ENCODE results near the gene MMD2. TPM values are rescaled to one million over a fixed set of nuclear protein-coding genes. Genes with fewer than 3 reads are reported as not detected.
"Not testable (repeated sequence)": the region's sequence is repeated elsewhere in the genome, so short reads cannot be mapped to it uniquely, and the experiment has no call there.

Gene MMD2
- total and polyA plus RNA-seq, 2 experiments from 2014 or later, result not detected

DNA sequence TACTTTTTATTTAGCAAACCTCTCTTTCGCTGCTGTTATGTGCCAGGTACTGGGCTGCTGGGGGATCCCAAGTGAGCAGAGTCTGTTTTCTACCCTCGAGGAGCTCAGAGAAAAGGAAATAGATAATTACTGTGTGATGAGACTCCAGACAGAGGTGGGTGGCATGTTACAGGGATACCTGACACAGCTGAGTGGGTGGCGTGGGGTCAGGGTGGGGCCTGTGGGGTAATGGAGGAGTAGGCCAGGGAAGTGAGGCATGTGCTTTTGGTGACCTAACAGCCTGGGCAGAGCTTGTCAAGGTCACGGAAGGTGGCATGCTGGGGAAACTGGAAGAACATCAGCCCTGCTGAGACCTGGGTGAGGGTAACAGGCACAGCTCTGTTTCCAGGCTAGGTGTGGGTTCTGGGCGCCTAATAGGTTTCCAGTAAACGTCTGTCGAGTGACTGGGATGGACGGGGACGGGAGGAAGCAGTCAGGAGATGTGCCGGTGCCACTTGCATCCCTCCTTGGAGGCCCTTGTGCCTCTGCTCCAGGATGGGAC is 36.5 kb upstream of the MMD2 start:
- in situ Hi-C loops (cut with MboI), result no loop called here
- H3K27ac ChIP-seq, result no peak overlapping the region
- H3K79me2 ChIP-seq (ENCODE audit: insufficient read depth), result peaks cover 18% of the 10 kb centered on the region
- H3K9me3 ChIP-seq (ENCODE audit: low read depth), result no peaks in the 10 kb centered on the region
- 92 to 94% methylated on average over 10 of the region's 10 CpGs for WGBS, 2 experiments (ENCODE audit: low coverage in 1 of 2, low lambda C conversion rate in 2 of 2, missing lambda C conversion rate in 2 of 2)
- H4K20me1 ChIP-seq (ENCODE audit: insufficient read depth), result no peaks in the 10 kb centered on the region
- no peak for DNase-seq
- H3K9me2 ChIP-seq (ENCODE audit: insufficient read depth), result no peaks in the 10 kb centered on the region
- no peak overlapping the region for H3K4me2 ChIP-seq (ENCODE audit: unreplicated experiment)
- no peaks in the 10 kb centered on the region for H3K27me3 ChIP-seq (replicated peaks; ENCODE audit: insufficient read depth)
- no peak overlapping the region for H3K4me3 ChIP-seq
- no peak for TF ChIP-seq EZH2phosphoT487 (IDR thresholded peaks at IDR 0.05; ENCODE audit: insufficient read depth, low read depth)
- TF ChIP-seq EZH2 (IDR thresholded peaks at IDR 0.05; ENCODE audit: insufficient read depth, poor library complexity, severe bottlenecking), result no peak
- H2AFZ ChIP-seq, result no peak overlapping the region
- no peaks in the 10 kb centered on the region for H3K4me1 ChIP-seq (ENCODE audit: insufficient read depth)
- H3K36me3 ChIP-seq (ENCODE audit: low read depth), result peaks cover 14% of the 10 kb centered on the region; the same call in 1 of the 2 replicates
- no peaks in the 10 kb centered on the region for H3F3A ChIP-seq (ENCODE audit: insufficient read depth)
- no peak overlapping the region for H3K9ac ChIP-seq

DNA sequence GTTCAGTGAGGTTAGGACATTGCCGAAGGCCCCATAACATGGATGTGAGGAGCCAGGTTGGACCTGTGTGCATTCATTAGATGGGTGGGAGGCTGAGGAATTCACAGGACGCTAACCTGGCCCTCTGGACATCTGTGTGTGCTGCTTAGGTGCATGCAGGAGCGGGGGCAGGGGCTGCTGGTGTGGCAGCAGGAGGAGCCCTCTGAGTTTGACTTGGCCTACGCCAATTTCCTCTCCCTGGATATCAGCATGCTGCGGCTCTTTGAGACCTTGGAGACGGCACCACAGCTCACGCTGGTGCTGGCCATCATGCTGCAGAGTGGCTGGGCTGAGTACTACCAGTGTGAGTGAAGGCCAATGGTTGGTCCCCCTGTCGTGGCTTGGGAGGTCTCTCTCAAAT is 34.5 kb upstream of the MMD2 start:
- in situ Hi-C loops (cut with MboI), result no loop called here
- Histone ChIP-seq H3K4me2 (ENCODE audit: unreplicated experiment) (no peak overlapping the region), H3K27ac (no peak overlapping the region), H3K27me3 (replicated peaks; ENCODE audit: insufficient read depth) (no peaks in the 10 kb centered on the region), H3K4me1 (ENCODE audit: insufficient read depth) (no peaks in the 10 kb centered on the region), H2AFZ (no peak overlapping the region), H3F3A (ENCODE audit: insufficient read depth) (no peaks in the 10 kb centered on the region), H3K9me2 (ENCODE audit: insufficient read depth) (no peaks in the 10 kb centered on the region), H3K36me3 (ENCODE audit: low read depth) (peaks cover 21% of the 10 kb centered on the region; the same call in 1 of the 2 replicates), H3K4me3 (no peak overlapping the region), H3K9ac (no peak overlapping the region), H3K9me3 (ENCODE audit: low read depth) (no peaks in the 10 kb centered on the region), H3K79me2 (ENCODE audit: insufficient read depth) (peaks cover 26% of the 10 kb centered on the region), H4K20me1 (ENCODE audit: insufficient read depth) (no peaks in the 10 kb centered on the region)
- TF ChIP-seq EZH2 (IDR thresholded peaks at IDR 0.05; ENCODE audit: insufficient read depth, poor library complexity, severe bottlenecking) (no peak), EZH2phosphoT487 (IDR thresholded peaks at IDR 0.05; ENCODE audit: insufficient read depth, low read depth) (no peak)
- WGBS, 2 experiments (ENCODE audit: low coverage in 1 of 2, low lambda C conversion rate in 2 of 2, missing lambda C conversion rate in 2 of 2), result 86 to 87% methylated on average over 8 of the region's 8 CpGs
- no peak for DNase-seq

DNA sequence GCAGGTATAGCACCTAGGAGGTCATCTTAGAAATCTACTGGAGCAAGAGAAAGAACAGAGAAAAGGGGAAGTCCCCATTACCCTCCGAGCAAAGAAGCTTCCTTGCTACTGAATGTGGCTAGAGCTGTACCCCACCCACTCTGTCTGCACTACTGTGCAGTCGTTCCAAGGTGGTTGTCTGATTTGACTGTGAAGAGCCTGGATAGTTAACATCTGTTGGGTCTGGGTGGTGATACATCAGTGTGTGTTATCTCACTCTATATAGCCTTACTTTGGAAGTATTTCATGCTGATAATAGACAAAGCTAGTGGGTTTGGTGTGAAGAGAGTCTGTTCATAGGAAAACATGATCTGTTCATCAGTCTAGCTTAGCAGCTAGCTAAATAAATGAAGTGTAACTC is 23.8 kb upstream of the MMD2 start:
- WGBS, 2 experiments (ENCODE audit: low coverage in 1 of 2, low lambda C conversion rate in 2 of 2, missing lambda C conversion rate in 2 of 2), result 16 to 25% methylated on average over 1 to 2 of the region's 2 CpGs
- H3K9me3 ChIP-seq (ENCODE audit: low read depth); H3F3A ChIP-seq (ENCODE audit: insufficient read depth); H3K27ac ChIP-seq; H3K4me2 ChIP-seq (ENCODE audit: unreplicated experiment); H3K27me3 ChIP-seq (replicated peaks; ENCODE audit: insufficient read depth); H3K9ac ChIP-seq; DNase-seq; H4K20me1 ChIP-seq (ENCODE audit: insufficient read depth); in situ Hi-C loops (cut with MboI); H3K4me1 ChIP-seq (ENCODE audit: insufficient read depth); H3K4me3 ChIP-seq; H3K9me2 ChIP-seq (ENCODE audit: insufficient read depth); H2AFZ ChIP-seq: not testable (repeated sequence)
- Histone ChIP-seq H3K36me3 (ENCODE audit: low read depth) (peaks cover 51% of the 10 kb centered on the region), H3K79me2 (ENCODE audit: insufficient read depth) (peaks cover 79% of the 10 kb centered on the region)

DNA sequence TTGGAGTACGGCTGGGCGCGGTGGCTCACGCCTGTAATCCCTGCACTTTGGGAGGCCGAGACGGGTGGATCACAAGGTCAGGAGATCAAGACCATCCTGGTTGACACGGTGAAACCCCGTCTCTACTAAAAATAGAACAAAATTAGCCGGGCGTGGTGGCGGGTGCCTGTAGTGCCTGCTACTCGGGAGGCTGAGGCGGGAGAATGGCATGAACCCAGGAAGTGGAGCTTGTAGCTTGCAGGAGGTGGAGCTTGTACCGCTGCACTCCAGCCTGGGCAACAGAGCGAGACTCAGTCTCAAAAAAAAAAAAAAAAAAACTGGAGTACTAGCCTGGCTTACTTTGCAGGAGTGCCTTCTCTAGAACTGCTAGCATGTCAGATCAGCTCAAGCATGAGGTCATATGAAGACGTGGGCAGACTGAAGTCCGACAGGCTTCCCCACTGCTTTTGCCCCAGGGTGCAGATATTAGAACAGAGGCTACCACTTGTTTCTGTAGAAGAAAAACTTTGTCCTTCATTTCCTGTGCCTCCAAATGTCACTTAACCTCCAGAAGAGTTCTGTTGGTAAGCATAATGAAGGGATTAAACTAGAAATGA is 22.4 kb upstream of the MMD2 start:
- H3K4me3 ChIP-seq; H3K27me3 ChIP-seq (replicated peaks; ENCODE audit: insufficient read depth); H2AFZ ChIP-seq; H3K4me1 ChIP-seq (ENCODE audit: insufficient read depth); H3F3A ChIP-seq (ENCODE audit: insufficient read depth); H3K9me2 ChIP-seq (ENCODE audit: insufficient read depth); in situ Hi-C loops (cut with MboI); H3K9ac ChIP-seq; DNase-seq; H3K4me2 ChIP-seq (ENCODE audit: unreplicated experiment); H3K9me3 ChIP-seq (ENCODE audit: low read depth); H3K27ac ChIP-seq; H4K20me1 ChIP-seq (ENCODE audit: insufficient read depth): not testable (repeated sequence)
- H3K79me2 ChIP-seq (ENCODE audit: insufficient read depth), result peaks cover 87% of the 10 kb centered on the region
- peaks cover 60% of the 10 kb centered on the region for H3K36me3 ChIP-seq (ENCODE audit: low read depth)
- 95% methylated on average over 17 of the region's 17 CpGs for WGBS, 2 experiments (ENCODE audit: low coverage in 1 of 2, low lambda C conversion rate in 2 of 2, missing lambda C conversion rate in 2 of 2)

DNA sequence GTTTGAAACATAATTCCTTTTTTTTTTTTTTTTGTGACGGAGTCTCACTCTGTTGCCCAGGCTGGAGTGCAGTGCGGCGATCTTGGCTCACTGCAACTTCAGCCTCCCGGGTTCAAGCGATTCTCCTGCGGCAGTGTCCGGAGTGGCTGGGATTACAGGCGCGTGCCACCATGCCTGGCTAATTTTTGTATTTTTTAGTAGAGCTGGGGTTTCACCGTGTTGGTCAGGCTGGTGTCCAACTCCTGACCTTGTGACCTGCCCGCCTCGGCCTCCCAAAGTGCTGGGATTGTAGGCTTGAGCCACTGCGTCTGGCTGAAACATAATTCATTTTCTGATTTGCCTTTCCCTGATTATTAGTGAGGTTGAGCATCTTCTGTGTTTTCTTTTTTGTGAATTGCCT is 16.6 kb upstream of the MMD2 start:
- Histone ChIP-seq H3K79me2 (ENCODE audit: insufficient read depth) (peaks cover 63% of the 10 kb centered on the region), H3K4me3 (peak overlapping the region; percentile 98), H3K36me3 (ENCODE audit: low read depth) (peaks cover 43% of the 10 kb centered on the region), H3K4me2 (ENCODE audit: unreplicated experiment) (peak overlapping the region; percentile 79)
- H3K27me3 ChIP-seq (replicated peaks; ENCODE audit: insufficient read depth); in situ Hi-C loops (cut with MboI); DNase-seq; H2AFZ ChIP-seq; H4K20me1 ChIP-seq (ENCODE audit: insufficient read depth); H3K9me2 ChIP-seq (ENCODE audit: insufficient read depth); H3K4me1 ChIP-seq (ENCODE audit: insufficient read depth); H3K27ac ChIP-seq; H3K9ac ChIP-seq; H3K9me3 ChIP-seq (ENCODE audit: low read depth); H3F3A ChIP-seq (ENCODE audit: insufficient read depth): not testable (repeated sequence)
- WGBS, 2 experiments (ENCODE audit: low coverage in 1 of 2, low lambda C conversion rate in 2 of 2, missing lambda C conversion rate in 2 of 2), result 91% methylated on average over 13 of the region's 13 CpGs

Measured in GM23248 (cell line).